Measurements from ENCODE around the gene FIBCD1.

DNA sequence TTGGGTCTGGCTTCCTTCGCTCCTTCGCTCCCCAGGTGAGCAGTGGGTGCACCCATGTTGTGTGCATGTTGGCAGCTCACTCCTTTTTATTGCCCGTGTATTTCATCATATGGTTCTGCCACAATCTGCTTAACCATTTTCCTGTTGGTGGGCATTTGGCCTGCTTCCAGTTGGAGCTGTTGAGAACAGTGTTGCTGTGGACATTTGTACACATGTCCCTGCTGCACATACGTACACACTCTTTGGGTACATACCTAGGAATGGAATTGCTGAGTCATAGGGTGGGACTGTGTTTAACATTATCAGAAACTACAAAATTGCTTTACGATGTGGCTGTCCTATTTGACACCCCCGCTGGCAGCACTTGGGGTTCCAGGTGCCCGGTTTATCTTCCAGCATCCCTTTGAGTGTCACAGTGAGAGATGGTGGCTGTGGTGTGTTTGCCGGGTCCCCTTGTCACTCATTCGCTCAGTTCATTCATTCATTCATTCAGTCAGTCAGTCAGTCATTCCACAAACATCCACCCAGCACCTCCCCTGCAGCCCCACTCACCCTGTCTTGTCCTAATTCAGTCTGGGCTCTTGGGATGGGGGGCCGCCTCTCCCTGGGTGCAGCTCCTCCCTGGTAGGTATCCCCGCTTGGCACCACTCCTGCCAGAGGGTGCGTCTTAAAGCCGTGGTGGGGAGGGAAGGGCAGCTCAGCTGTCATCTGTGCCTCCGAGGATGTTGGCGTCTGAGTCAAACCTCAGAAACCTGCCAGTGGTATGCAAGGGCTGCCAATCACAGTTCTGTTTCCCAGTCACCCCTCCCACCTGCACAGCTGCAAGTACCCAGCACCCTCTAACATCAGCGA, 7.9 kb upstream of the FIBCD1 start:
- TF ChIP-seq, protein P1, sequence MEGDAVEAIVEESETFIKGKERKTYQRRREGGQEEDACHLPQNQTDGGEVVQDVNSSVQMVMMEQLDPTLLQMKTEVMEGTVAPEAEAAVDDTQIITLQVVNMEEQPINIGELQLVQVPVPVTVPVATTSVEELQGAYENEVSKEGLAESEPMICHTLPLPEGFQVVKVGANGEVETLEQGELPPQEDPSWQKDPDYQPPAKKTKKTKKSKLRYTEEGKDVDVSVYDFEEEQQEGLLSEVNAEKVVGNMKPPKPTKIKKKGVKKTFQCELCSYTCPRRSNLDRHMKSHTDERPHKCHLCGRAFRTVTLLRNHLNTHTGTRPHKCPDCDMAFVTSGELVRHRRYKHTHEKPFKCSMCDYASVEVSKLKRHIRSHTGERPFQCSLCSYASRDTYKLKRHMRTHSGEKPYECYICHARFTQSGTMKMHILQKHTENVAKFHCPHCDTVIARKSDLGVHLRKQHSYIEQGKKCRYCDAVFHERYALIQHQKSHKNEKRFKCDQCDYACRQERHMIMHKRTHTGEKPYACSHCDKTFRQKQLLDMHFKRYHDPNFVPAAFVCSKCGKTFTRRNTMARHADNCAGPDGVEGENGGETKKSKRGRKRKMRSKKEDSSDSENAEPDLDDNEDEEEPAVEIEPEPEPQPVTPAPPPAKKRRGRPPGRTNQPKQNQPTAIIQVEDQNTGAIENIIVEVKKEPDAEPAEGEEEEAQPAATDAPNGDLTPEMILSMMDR (IDR thresholded peaks at IDR 0.05) = no peak
- TF ChIP-seq POLR2A (IDR thresholded peaks at IDR 0.05) = no peak
- no peak for TF ChIP-seq EP300 (IDR thresholded peaks at IDR 0.05)
